CD4-positive, alpha-beta memory T cell (primary cell): ENCODE data around the gene KL. TPM values are rescaled to one million over a fixed set of nuclear protein-coding genes. Genes with fewer than 3 reads are reported as not detected.

Experiments used
- CTCF ChIA-PET: fragments of 350-600 bp; sonication (Branson Sonifier 250); formaldehyde crosslinking; loops from one replicate; lab custom pipeline; 2021; ENCODE audit warnings: inconsistent platforms; ENCODE audit not compliant: partially characterized antibody; lab: Charles Lee
- POLR2A ChIA-PET: fragments of 350-600 bp; sonication (Branson Sonifier 250); formaldehyde crosslinking; loops from one replicate; lab custom pipeline; 2021; ENCODE audit not compliant: partially characterized antibody; lab: Charles Lee
- DNase-seq, 5 donors: peaks; one replicate each; pipeline versions ENCODE4 v3.0.0 to v3.0.0-alpha.2; 2020 to 2022; ENCODE audit warnings: mixed read lengths in 1 of 5
- H3K27ac ChIP-seq: one replicate; pipeline ENCODE4 v1.7.0; 2013; ENCODE audit warnings: low read depth, low read length
- H3K27me3 ChIP-seq: 2 replicates; pipeline ENCODE4 v1.7.0; 2013; ENCODE audit warnings: mild to moderate bottlenecking, low read length, moderate library complexity; ENCODE audit not compliant: insufficient read depth
- H3K36me3 ChIP-seq: 2 replicates; pipeline ENCODE4 v1.7.0; 2013; ENCODE audit warnings: mild to moderate bottlenecking, low read length, moderate library complexity; ENCODE audit not compliant: insufficient read depth
- H3K4me1 ChIP-seq: 2 replicates; pipeline ENCODE4 v1.7.0; 2013; ENCODE audit warnings: mild to moderate bottlenecking, low read length, moderate library complexity; ENCODE audit not compliant: insufficient read depth
- H3K4me3 ChIP-seq, 2 donors: one replicate each; pipeline ENCODE4 v1.7.0; 2013; ENCODE audit warnings: low read length in 2 of 2, mild to moderate bottlenecking in 1 of 2
- H3K9me3 ChIP-seq, 2 donors: one replicate each; pipeline ENCODE4 v1.7.0; 2013; ENCODE audit warnings: low read length in 2 of 2, control low read depth in 1 of 2; ENCODE audit not compliant: control insufficient read depth in 1 of 2
- H3K27ac Mint-ChIP-seq, 7 donors: one replicate each; pipeline ENCODE4 v1.8.0; 2020 to 2021; ENCODE audit warnings: mixed read lengths in 7 of 7, mild to moderate bottlenecking in 6 of 7, inconsistent platforms in 3 of 7, moderate library complexity in 3 of 7
- H3K27me3 Mint-ChIP-seq, 2 donors: one replicate each; pipeline ENCODE4 v1.8.0; 2020 to 2021; ENCODE audit warnings: mixed read lengths in 2 of 2
- H3K36me3 Mint-ChIP-seq, 2 donors: one replicate each; pipeline ENCODE4 v1.8.0; 2020 to 2021; ENCODE audit warnings: mixed read lengths in 2 of 2, inconsistent platforms in 1 of 2, mild to moderate bottlenecking in 1 of 2
- H3K4me1 Mint-ChIP-seq, 4 donors: one replicate each; pipeline ENCODE4 v1.8.0; 2020 to 2021; ENCODE audit warnings: mixed read lengths in 4 of 4, mild to moderate bottlenecking in 1 of 4
- H3K4me3 Mint-ChIP-seq, 8 donors: one replicate each; pipeline ENCODE4 v1.8.0; 2020 to 2021; ENCODE audit warnings: mixed read lengths in 8 of 8, mild to moderate bottlenecking in 7 of 8, moderate library complexity in 6 of 8, inconsistent platforms in 3 of 8
- H3K9me3 Mint-ChIP-seq, 8 donors: one replicate each; pipeline ENCODE4 v1.8.0; 2020 to 2021; ENCODE audit warnings: mixed read lengths in 8 of 8, mild to moderate bottlenecking in 5 of 8, inconsistent platforms in 3 of 8, moderate library complexity in 1 of 8
- intact Hi-C: fragments of 100-400 bp; cut with micrococcal nuclease; formaldehyde crosslinking; loops from one replicate; pipeline ENCODE4 v1.15.1; 2023
- polyA plus RNA-seq, 2 donors: library from polyadenylated mRNA; unstranded; fragments of 300-500 nt; fragmentation: Illumina TruSeq; gene quantifications; one replicate each; pipeline ENCODE4 v1.2.3, GENCODE V29; 2021
- total RNA-seq, 2 experiments: library from RNA; stranded (reverse); gene quantifications; one replicate each; pipeline ENCODE4 v1.2.3, GENCODE V29; 2021

The KL gene
- total and polyA plus RNA-seq, 4 experiments from 2014 or later: 0.17 TPM; not detected in 3

DNA sequence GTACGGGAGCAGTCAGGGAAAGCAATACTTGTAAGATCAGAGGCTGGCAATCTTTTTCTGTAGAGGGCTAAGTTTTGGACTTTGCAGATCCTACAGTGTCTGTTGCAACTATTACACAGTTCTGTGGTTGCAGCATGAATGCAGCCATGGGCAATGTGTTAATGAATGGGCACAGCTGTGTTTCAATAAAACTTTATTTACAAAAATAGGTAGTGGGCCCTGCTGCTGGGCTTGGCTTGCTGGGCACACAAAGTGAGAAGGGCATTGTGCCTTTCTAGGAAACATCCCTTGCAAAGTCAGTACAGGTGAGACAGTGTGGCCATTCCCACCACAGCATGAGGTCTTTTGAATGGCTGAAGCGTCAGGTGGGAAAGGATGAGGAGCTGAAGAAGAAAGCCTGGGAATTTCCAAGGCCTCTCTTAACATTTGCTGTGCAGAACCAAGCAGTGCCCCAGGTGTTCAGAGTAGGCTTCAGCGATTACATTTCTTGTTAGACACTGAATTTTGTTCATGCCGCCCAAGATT lies 9.1 kb downstream of the KL start:
- Mint-ChIP-seq H3K36me3 (no peaks in the 10 kb centered on the region), H3K27me3 (peaks cover 5 to 18% of the 10 kb centered on the region in 2 donors), H3K27ac (no peak overlapping the region), H3K4me3 (no peak overlapping the region), H3K4me1 (no peaks in the 10 kb centered on the region), H3K9me3 (no peaks in the 10 kb centered on the region)
- no peaks in the 10 kb centered on the region for H3K4me1 ChIP-seq
- no peaks in the 10 kb centered on the region for H3K27me3 ChIP-seq
- intact Hi-C loops: no loop called here
- DNase-seq: no peak
- H3K9me3 ChIP-seq: no peaks in the 10 kb centered on the region
- H3K4me3 ChIP-seq: no peak overlapping the region
- CTCF ChIA-PET: no interaction called here
- H3K27ac ChIP-seq: no peak overlapping the region
- no peaks in the 10 kb centered on the region for H3K36me3 ChIP-seq
- POLR2A ChIA-PET: no interaction called here

DNA sequence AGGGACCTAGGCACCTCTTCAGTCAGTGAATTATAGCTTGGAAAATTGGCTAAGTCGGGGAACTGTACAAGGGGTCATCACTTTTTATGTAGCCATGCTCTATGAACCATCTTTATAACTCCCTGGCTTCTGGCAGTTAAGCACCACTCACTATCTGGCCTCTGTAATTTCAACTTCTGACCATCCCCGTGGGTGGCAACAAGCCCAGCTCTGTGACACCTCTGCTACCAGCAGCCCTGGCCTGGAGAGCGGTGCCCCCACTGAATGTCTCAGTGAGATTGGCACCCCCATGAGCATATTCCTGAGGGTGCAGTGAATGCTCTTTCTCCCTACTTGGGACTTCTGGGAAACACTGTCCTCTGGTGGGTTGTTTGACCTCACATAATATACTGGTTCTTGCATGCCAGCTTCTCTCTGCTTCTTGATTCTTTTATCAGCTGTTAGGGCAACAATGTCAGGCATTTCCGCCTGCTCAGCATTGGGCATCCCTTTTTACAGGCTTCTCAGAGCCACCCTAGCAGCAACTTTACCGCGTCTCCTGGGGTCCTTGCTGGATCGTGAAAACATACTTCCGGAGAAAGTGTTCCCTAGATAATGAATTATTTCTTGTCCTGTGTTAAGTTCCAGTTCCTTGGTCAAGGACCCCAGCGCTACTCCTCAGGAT lies 10.4 kb downstream of the KL start:
- no peak overlapping the region for H3K4me3 ChIP-seq
- Mint-ChIP-seq H3K4me1 (no peaks in the 10 kb centered on the region), H3K27me3 (peaks cover 3 to 7% of the 10 kb centered on the region in 2 donors), H3K36me3 (no peaks in the 10 kb centered on the region), H3K9me3 (no peaks in the 10 kb centered on the region), H3K27ac (no peak overlapping the region), H3K4me3 (no peak overlapping the region)
- no peak overlapping the region for H3K27ac ChIP-seq
- H3K36me3 ChIP-seq: no peaks in the 10 kb centered on the region
- DNase-seq: no peak
- H3K4me1 ChIP-seq: no peaks in the 10 kb centered on the region
- no peaks in the 10 kb centered on the region for H3K27me3 ChIP-seq
- ChIA-PET CTCF (no interaction called here), POLR2A (no interaction called here)
- intact Hi-C loops: no loop called here
- H3K9me3 ChIP-seq: no peaks in the 10 kb centered on the region

- H3K4me1 ChIP-seq: peaks cover 1% of the 10 kb centered on the region
- H3K27me3 Mint-ChIP-seq: peaks cover 7 to 8% of the 10 kb centered on the region in 2 donors
- peaks cover 0 to 9% (median 5%) of the 10 kb centered on the region in 4 donors for H3K4me1 Mint-ChIP-seq
- intact Hi-C loops: no loop called here
- no peak overlapping the region for H3K27ac Mint-ChIP-seq
- no peaks in the 10 kb centered on the region for H3K36me3 ChIP-seq
- POLR2A ChIA-PET: no interaction called here
- CTCF ChIA-PET: no interaction called here
- H3K9me3 Mint-ChIP-seq: peaks cover 0 to 2% (median 0%) of the 10 kb centered on the region in 8 donors
- DNase-seq: no peak
- no peak overlapping the region for H3K4me3 ChIP-seq
- no peaks in the 10 kb centered on the region for H3K36me3 Mint-ChIP-seq
- no peak overlapping the region for H3K4me3 Mint-ChIP-seq
- H3K27me3 ChIP-seq: no peaks in the 10 kb centered on the region
- H3K9me3 ChIP-seq: no peaks in the 10 kb centered on the region
- no peak overlapping the region for H3K27ac ChIP-seq
Observed at GRCh38 chr13:33028620-33029019, 12.4 kb downstream of the KL start.

DNA sequence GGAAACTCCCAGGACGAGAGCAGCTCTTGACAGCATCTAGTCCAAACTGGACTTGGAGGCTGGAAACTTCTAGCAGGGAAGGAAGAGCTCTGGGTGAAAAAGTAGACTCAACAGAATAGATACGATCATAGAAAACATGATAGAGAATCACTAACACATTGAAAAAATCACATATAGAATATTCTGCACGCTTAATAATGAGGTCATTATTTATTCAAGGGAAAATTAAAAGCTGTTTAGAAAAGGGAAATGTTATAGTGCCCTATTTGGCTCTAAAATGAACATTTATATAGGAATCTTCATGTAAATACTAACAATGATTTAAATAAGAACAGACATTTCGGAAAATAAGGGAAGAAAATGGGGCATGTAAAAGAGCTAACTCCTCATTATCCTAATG lies 15.1 kb downstream of the KL start:
- ChIA-PET POLR2A (no interaction called here), CTCF (no interaction called here)
- Mint-ChIP-seq H3K4me3 (no peak overlapping the region), H3K4me1 (peaks cover 0 to 9% (median 5%) of the 10 kb centered on the region in 4 donors), H3K27ac (no peak overlapping the region), H3K27me3 (peaks cover 7 to 8% of the 10 kb centered on the region in 2 donors), H3K9me3 (peaks cover 0 to 2% (median 0%) of the 10 kb centered on the region in 8 donors), H3K36me3 (no peaks in the 10 kb centered on the region)
- Histone ChIP-seq H3K4me3 (no peak overlapping the region), H3K36me3 (no peaks in the 10 kb centered on the region), H3K27me3 (no peaks in the 10 kb centered on the region), H3K27ac (no peak overlapping the region), H3K4me1 (peaks cover 6% of the 10 kb centered on the region), H3K9me3 (no peaks in the 10 kb centered on the region)
- DNase-seq: no peak
- intact Hi-C loops: no loop called here

DNA sequence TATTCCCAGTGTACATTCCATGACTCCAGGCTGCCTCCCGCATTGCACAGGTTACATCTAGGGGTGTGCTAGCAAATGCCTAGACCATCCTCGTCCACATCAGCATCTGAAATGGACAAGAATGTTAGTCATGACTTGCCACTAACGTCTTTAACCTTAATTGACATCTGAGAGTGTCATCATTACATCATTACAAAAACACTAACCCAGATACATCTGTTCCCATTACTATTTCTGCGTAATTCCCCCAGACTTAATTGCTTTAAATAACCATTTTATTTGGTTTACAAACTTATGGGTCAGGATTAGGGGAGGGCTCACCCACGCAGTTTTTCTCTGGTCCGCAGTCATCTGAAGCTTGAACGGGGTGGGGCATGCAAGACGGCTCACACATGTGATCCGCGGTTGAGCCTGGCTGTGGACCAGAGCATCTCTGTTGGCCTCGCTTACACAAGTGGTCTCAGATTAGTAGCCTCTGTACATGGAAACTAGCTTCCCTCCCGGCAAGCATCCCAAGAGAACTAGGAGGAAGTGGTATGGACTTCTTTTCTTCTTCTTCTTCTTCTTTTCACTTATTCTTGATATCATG lies 15.9 kb downstream of the KL start:
- ChIA-PET POLR2A (no interaction called here), CTCF (no interaction called here)
- intact Hi-C loops: no loop called here

DNA sequence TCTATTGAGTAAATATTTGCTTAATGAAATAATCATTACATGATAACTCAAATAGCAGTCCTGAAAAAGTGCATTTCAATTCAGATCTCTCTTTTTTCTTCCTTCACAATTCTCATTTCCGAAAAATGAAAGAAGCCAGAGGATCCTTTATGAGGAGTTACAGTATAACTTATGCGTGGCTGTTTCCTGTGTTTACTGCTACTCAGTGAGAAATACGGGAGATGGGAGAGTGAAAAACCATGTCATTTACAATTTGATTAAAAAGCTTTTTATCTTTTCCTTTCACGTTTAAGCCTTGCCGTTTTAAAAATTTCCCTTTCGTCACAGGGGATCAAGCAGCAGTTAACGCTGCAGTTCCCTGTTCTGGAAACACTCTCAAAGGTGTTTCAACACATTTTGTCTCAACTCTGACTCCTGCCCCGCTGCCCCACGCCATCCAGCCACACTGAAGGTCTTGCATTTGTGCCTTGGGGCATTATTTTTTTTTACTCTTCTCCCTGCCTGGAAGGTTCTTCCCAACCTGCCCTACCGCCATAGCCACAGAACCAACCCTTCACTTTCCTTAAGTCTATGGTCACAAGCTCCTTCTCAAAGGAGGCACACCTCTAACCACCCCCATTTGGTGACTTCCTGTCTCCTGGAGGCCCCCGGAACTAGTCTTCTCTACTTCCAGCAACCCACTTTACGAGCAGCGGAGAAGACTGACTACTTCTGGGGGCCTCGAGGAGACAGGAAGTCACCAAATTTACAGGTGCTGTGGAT lies 17.0 kb downstream of the KL start:
- Mint-ChIP-seq H3K27ac (peak overlapping the region in 4 of 7 donors; percentile 75 to 85 (median 82)), H3K36me3 (no peaks in the 10 kb centered on the region), H3K27me3 (peaks cover 3 to 8% of the 10 kb centered on the region in 2 donors), H3K4me1 (peaks cover 0 to 9% (median 5%) of the 10 kb centered on the region in 4 donors), H3K9me3 (peaks cover 0 to 2% (median 0%) of the 10 kb centered on the region in 8 donors), H3K4me3 (peak overlapping the region; percentile 72 to 88 (median 82))
- Histone ChIP-seq H3K4me3 (peak overlapping the region; percentile 29 to 53), H3K27ac (no peak overlapping the region), H3K36me3 (no peaks in the 10 kb centered on the region), H3K9me3 (no peaks in the 10 kb centered on the region), H3K27me3 (no peaks in the 10 kb centered on the region), H3K4me1 (peaks cover 6% of the 10 kb centered on the region)
- intact Hi-C loops: no loop called here
- peak in 3 of 5 donors; percentile 5 to 8 (median 7) for DNase-seq
- CTCF ChIA-PET: no interaction called here
- POLR2A ChIA-PET: no interaction called here

More for the DNA sequence above, 15.9 kb downstream of the KL start:
- peaks cover 3 to 8% of the 10 kb centered on the region in 2 donors for H3K27me3 Mint-ChIP-seq
- DNase-seq: no peak
- H3K4me3 Mint-ChIP-seq: peak overlapping the region in 2 of 8 donors; percentile 7 to 29
- H3K4me1 ChIP-seq: peaks cover 6% of the 10 kb centered on the region
- H3K9me3 Mint-ChIP-seq: peaks cover 0 to 2% (median 0%) of the 10 kb centered on the region in 8 donors
- H3K36me3 ChIP-seq: no peaks in the 10 kb centered on the region
- no peak overlapping the region for H3K4me3 ChIP-seq
- H3K27me3 ChIP-seq: no peaks in the 10 kb centered on the region
- H3K9me3 ChIP-seq: no peaks in the 10 kb centered on the region
- H3K27ac ChIP-seq: no peak overlapping the region
- H3K4me1 Mint-ChIP-seq: peaks cover 0 to 9% (median 5%) of the 10 kb centered on the region in 4 donors
- H3K27ac Mint-ChIP-seq: peak overlapping the region in 1 of 7 donors; percentile 4
- H3K36me3 Mint-ChIP-seq: no peaks in the 10 kb centered on the region

- DNase-seq: no peak
- no peak overlapping the region for H3K27ac Mint-ChIP-seq
- peaks cover 0 to 8% of the 10 kb centered on the region in 2 donors for H3K27me3 Mint-ChIP-seq
- H3K4me1 ChIP-seq: peaks cover 6% of the 10 kb centered on the region
- ChIA-PET CTCF (no interaction called here), POLR2A (no interaction called here)
- H3K36me3 ChIP-seq: no peaks in the 10 kb centered on the region
- intact Hi-C loops: no loop called here
- no peak overlapping the region for H3K27ac ChIP-seq
- H3K9me3 ChIP-seq: no peaks in the 10 kb centered on the region
- H3K4me3 ChIP-seq: no peak overlapping the region
- peak overlapping the region in 2 of 8 donors; percentile 57 to 79 for H3K4me3 Mint-ChIP-seq
- H3K9me3 Mint-ChIP-seq: peaks cover 0 to 2% (median 0%) of the 10 kb centered on the region in 8 donors
- no peaks in the 10 kb centered on the region for H3K27me3 ChIP-seq
- peaks cover 0 to 9% (median 5%) of the 10 kb centered on the region in 4 donors for H3K4me1 Mint-ChIP-seq
- no peaks in the 10 kb centered on the region for H3K36me3 Mint-ChIP-seq
Observed at GRCh38 chr13:33033986-33034385, 17.8 kb downstream of the KL start.
